ENCODE measurements around the gene TRAF2.

DNA sequence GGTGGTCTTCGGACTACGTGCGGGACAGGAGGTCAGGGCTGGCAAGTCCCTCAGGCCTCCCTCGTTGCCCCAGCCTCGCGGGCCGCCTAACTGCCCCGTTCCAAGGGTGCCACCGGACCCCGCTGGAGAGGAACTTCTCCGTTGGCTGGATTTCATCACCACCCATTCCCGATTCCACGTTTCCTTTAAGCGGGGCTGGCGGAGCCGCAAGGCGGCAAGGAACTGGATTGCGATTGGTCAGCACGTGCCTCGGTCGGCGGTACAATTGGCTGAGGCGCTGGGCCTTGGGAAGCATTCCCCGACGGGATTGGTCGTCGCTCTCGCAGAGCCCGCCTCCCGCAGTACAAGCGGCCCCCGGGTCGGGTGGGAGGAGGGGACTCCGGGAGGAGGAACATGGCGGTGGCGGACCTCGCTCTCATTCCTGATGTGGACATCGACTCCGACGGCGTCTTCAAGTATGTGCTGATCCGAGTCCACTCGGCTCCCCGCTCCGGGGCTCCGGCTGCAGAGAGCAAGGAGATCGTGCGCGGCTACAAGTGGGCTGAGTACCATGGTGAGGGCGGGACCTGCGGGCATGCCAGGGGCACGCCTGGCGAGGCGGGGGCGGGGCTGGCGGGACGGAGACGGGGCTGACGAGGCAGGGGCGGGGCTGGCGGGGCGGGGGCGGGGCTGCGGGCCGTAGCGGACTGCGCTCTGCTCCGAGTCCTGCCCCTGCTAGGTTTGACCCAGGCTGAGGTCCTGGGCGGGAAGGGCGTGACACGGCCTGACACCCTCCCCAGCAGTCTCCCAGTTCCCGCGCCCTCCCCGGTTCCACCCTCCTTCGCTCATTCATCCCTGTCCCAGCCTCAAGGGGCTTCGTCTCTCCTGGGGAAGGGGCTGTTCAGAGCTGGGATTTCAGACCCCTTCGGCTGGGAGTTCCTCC lies 37.0 kb upstream of the TRAF2 start, which contains the start of gene PHPT1:
- TF ChIP-seq, protein P1, sequence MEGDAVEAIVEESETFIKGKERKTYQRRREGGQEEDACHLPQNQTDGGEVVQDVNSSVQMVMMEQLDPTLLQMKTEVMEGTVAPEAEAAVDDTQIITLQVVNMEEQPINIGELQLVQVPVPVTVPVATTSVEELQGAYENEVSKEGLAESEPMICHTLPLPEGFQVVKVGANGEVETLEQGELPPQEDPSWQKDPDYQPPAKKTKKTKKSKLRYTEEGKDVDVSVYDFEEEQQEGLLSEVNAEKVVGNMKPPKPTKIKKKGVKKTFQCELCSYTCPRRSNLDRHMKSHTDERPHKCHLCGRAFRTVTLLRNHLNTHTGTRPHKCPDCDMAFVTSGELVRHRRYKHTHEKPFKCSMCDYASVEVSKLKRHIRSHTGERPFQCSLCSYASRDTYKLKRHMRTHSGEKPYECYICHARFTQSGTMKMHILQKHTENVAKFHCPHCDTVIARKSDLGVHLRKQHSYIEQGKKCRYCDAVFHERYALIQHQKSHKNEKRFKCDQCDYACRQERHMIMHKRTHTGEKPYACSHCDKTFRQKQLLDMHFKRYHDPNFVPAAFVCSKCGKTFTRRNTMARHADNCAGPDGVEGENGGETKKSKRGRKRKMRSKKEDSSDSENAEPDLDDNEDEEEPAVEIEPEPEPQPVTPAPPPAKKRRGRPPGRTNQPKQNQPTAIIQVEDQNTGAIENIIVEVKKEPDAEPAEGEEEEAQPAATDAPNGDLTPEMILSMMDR (IDR thresholded peaks at IDR 0.05; ENCODE audit: extremely low read depth in 1 of 2, insufficient read depth in 1 of 2, low read depth in 1 of 2, low read length in 2 of 2): no peak
- peak; percentile 97 for TF ChIP-seq POLR2A (IDR thresholded peaks at IDR 0.05; ENCODE audit: low read depth, low read length)
- TF ChIP-seq, protein P2, sequence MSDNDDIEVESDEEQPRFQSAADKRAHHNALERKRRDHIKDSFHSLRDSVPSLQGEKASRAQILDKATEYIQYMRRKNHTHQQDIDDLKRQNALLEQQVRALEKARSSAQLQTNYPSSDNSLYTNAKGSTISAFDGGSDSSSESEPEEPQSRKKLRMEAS (IDR thresholded peaks at IDR 0.05; ENCODE audit: insufficient read depth, insufficient read length): peak; percentile 64
- TF ChIP-seq EZH2 (IDR thresholded peaks at IDR 0.05; ENCODE audit: borderline replicate concordance, low read depth, low read length, severe bottlenecking): no peak
- peak; percentile 97 for TF ChIP-seq POLR2AphosphoS5 (IDR thresholded peaks at IDR 0.05; ENCODE audit: insufficient read depth, low read depth, low read length)
- TF ChIP-seq MYC (IDR thresholded peaks at IDR 0.05; ENCODE audit: low read depth, low read length): no peak
- TF ChIP-seq FOS (IDR thresholded peaks at IDR 0.05; ENCODE audit: borderline replicate concordance, insufficient read depth, low read length): no peak
- TF ChIP-seq GATA2 (IDR thresholded peaks at IDR 0.05; ENCODE audit: insufficient read depth, insufficient read length, low read depth, low read length): no peak
- TF ChIP-seq JUN (IDR thresholded peaks at IDR 0.05; ENCODE audit: borderline replicate concordance, insufficient read depth, insufficient read length, low read depth): no peak
